ENCODE results near the gene CASTOR2. TPM values are rescaled to one million over a fixed set of nuclear protein-coding genes. Genes with fewer than 3 reads are reported as not detected.
"Not testable (repeated sequence)": the region's sequence is repeated elsewhere in the genome, so short reads cannot be mapped to it uniquely, and the experiment has no call there.

The CASTOR2 gene
- total RNA-seq (2013; cell fraction: nucleolus; rRNA removed), result 0.77 and 3.1 TPM in 2 replicates
- total RNA-seq (2014; rRNA removed) (0.16 and 0.51 TPM in 2 replicates), total RNA-seq (2014; rRNA removed; fragmentation: Illumina TruSeq; extraction: Trizol) (0.18 TPM in 1 of 2 replicates, not detected in the other), total RNA-seq (2021) (0.58 and 1.1 TPM in 2 replicates), polyA plus RNA-seq (2011; rRNA removed) (0.09 and 0.38 TPM in 2 replicates), polyA plus RNA-seq (2014; fragmentation: Illumina TruSeq; extraction: Trizol) (0.25 TPM in 1 of 2 replicates, not detected in the other), polyA plus RNA-seq (2014; fragmentation: Nextera tagmentation; extraction: Ambion mirVana) (not detected), polyA plus RNA-seq (2014; rRNA removed) (0.50 and 0.52 TPM in 2 replicates), polyA plus RNA-seq (2016; fragmentation: Nextera tagmentation; extraction: Ambion mirVana) (not detected), polyA minus RNA-seq (2011; rRNA and poly(A)+ RNA removed) (0.57 and 1.3 TPM in 2 replicates), Bru-seq, nascent RNA (percentile 36 among the genes with signal in this experiment), BruChase-seq, experiment 1, labeled RNA remaining after a 6-hour chase (percentile 47 among the genes with signal in this experiment), BruChase-seq, experiment 2, labeled RNA remaining after a 2-hour chase (percentile 44 among the genes with signal in this experiment)
- 0.60 TPM for polyA plus RNA-seq (2011; ENCODE audit: low read depth)
- 0.81 and 0.97 TPM in 2 replicates for polyA plus RNA-seq (2011; cell fraction: cytosol; rRNA removed)
- 1.3 and 1.7 TPM in 2 replicates for polyA plus RNA-seq (2011; cell fraction: nucleus; rRNA removed)
- polyA plus RNA-seq (2012), result 0.28 and 0.35 TPM in 2 replicates
- polyA minus RNA-seq (2011; cell fraction: cytosol; rRNA and poly(A)+ RNA removed), result 2.4 TPM in 1 of 2 replicates, not detected in the other
- 0.67 TPM in 1 of 2 replicates, not detected in the other for polyA minus RNA-seq (2011; cell fraction: nucleus; rRNA and poly(A)+ RNA removed)
- long read RNA-seq, experiment 1, result 0 reads
- long read RNA-seq, experiment 2, result 0 reads

- H3K4me2 ChIP-seq (ENCODE audit: control insufficient read depth, insufficient read depth); BruUV-seq (replicated peaks); H3K4me1 ChIP-seq (ENCODE audit: control insufficient read depth, insufficient read depth, low read length); H2AFZ ChIP-seq (ENCODE audit: control insufficient read depth, low read depth, low read length); RAD21 ChIA-PET (ENCODE audit: unreplicated experiment); H3K9ac ChIP-seq (ENCODE audit: control insufficient read depth, insufficient read depth, low read length); POLR2A ChIA-PET; H3K27me3 ChIP-seq (replicated peaks in 1 of 2; ENCODE audit: control insufficient read depth in 2 of 2, insufficient read depth in 2 of 2, low read length in 1 of 2); H3K9me3 ChIP-seq (replicated peaks; ENCODE audit: control insufficient read depth, insufficient read depth, low read length); DNase-seq (ENCODE audit: low read depth, low spot score); H3K4me3 ChIP-seq; H3K36me3 ChIP-seq (ENCODE audit: control insufficient read depth in 2 of 2, insufficient read depth in 2 of 2, low read length in 1 of 2); CTCF ChIA-PET; SMC1A ChIA-PET (ENCODE audit: uncharacterized antibody, unreplicated experiment); H3K27ac ChIP-seq (ENCODE audit: control insufficient read depth, insufficient read depth); H4K20me1 ChIP-seq (ENCODE audit: control insufficient read depth, insufficient read depth); in situ Hi-C loops (cut with MboI); intact Hi-C loops (cut with micrococcal nuclease; ENCODE audit: unreplicated experiment); H3K79me2 ChIP-seq (ENCODE audit: control insufficient read depth, insufficient read depth, low read length); FAIRE-seq: not testable (repeated sequence)
- peak; percentile 93 for ATAC-seq
- under 1% methylated on average over 19 of the region's 84 CpGs for WGBS (ENCODE audit: insufficient coverage, insufficient replicate concordance, low lambda C conversion rate, missing lambda C conversion rate)
Measured at GRCh38 chr7:74964511-74965119, at the start of gene CASTOR2. TSS of gene CASTOR2 (plus strand) at chr7:74964705. CDS start at chr7:74964986, 281 bp downstream.

DNA sequence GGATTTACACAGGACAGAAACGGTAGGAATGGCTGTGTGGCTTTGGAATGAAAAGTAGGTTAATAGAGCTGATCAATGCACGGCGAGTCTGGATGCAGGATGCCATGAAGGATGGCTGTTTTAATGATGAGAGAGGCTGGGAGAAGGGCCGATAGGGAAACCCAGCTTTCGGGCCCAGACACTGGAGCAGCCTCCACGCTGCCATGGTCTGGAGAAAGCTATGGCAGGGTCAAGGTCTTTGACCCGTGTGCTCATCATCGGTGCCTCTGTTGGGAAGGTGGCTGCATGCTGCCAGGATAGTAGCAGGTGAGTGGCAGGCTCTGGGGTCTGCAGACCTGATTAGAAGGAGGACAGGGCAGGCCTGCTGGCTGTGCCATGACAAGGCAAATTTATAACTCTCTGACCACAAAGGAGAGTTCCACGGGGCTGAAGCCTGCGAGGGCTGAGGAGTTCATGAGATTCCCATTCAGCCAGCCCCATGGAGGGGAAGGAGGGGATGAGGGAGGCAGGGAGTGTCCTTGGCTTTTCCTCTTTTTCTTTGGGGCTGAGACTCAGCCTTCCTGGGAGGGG lies 42.1 kb upstream of the CASTOR2 start:
- RAD21 ChIA-PET (ENCODE audit: unreplicated experiment); H2AFZ ChIP-seq (ENCODE audit: control insufficient read depth, low read depth, low read length); H3K9me3 ChIP-seq (replicated peaks; ENCODE audit: control insufficient read depth, insufficient read depth, low read length); SMC1A ChIA-PET (ENCODE audit: uncharacterized antibody, unreplicated experiment); ATAC-seq; in situ Hi-C loops (cut with MboI); intact Hi-C loops (cut with micrococcal nuclease; ENCODE audit: unreplicated experiment); POLR2A ChIA-PET; H3K36me3 ChIP-seq (ENCODE audit: control insufficient read depth in 2 of 2, insufficient read depth in 2 of 2, low read length in 1 of 2); FAIRE-seq; CTCF ChIA-PET; H3K79me2 ChIP-seq (ENCODE audit: control insufficient read depth, insufficient read depth, low read length); DNase-seq (ENCODE audit: low read depth, low spot score); H3K4me3 ChIP-seq; H3K4me1 ChIP-seq (ENCODE audit: control insufficient read depth, insufficient read depth, low read length); H3K27ac ChIP-seq (ENCODE audit: control insufficient read depth, insufficient read depth); H3K27me3 ChIP-seq (replicated peaks in 1 of 2; ENCODE audit: control insufficient read depth in 2 of 2, insufficient read depth in 2 of 2, low read length in 1 of 2); H3K9ac ChIP-seq (ENCODE audit: control insufficient read depth, insufficient read depth, low read length); H4K20me1 ChIP-seq (ENCODE audit: control insufficient read depth, insufficient read depth); H3K4me2 ChIP-seq (ENCODE audit: control insufficient read depth, insufficient read depth): not testable (repeated sequence)
- BruUV-seq (replicated peaks), result TSS peak; percentile 47
- 96% methylated on average over 5 of the region's 10 CpGs for WGBS (ENCODE audit: insufficient coverage, insufficient replicate concordance, low lambda C conversion rate, missing lambda C conversion rate)

GRCh38 chr7:74923644-74924043 lies 40.9 kb upstream of the CASTOR2 start:
- POLR2A ChIA-PET; FAIRE-seq; H3K9me3 ChIP-seq (replicated peaks; ENCODE audit: control insufficient read depth, insufficient read depth, low read length); H2AFZ ChIP-seq (ENCODE audit: control insufficient read depth, low read depth, low read length); H3K36me3 ChIP-seq (ENCODE audit: control insufficient read depth in 2 of 2, insufficient read depth in 2 of 2, low read length in 1 of 2); H3K27ac ChIP-seq (ENCODE audit: control insufficient read depth, insufficient read depth); H3K79me2 ChIP-seq (ENCODE audit: control insufficient read depth, insufficient read depth, low read length); RAD21 ChIA-PET (ENCODE audit: unreplicated experiment); SMC1A ChIA-PET (ENCODE audit: uncharacterized antibody, unreplicated experiment); H3K4me1 ChIP-seq (ENCODE audit: control insufficient read depth, insufficient read depth, low read length); DNase-seq (ENCODE audit: low read depth, low spot score); H3K27me3 ChIP-seq (replicated peaks in 1 of 2; ENCODE audit: control insufficient read depth in 2 of 2, insufficient read depth in 2 of 2, low read length in 1 of 2); H4K20me1 ChIP-seq (ENCODE audit: control insufficient read depth, insufficient read depth); H3K9ac ChIP-seq (ENCODE audit: control insufficient read depth, insufficient read depth, low read length); BruUV-seq (replicated peaks); H3K4me2 ChIP-seq (ENCODE audit: control insufficient read depth, insufficient read depth); CTCF ChIA-PET; ATAC-seq; in situ Hi-C loops (cut with MboI); H3K4me3 ChIP-seq; intact Hi-C loops (cut with micrococcal nuclease; ENCODE audit: unreplicated experiment): not testable (repeated sequence)
- WGBS (ENCODE audit: insufficient coverage, insufficient replicate concordance, low lambda C conversion rate, missing lambda C conversion rate), result 82% methylated on average over 1 of the region's 1 CpG

Data from GM12878 (cell line).